Stimulated activated CD4-positive, alpha-beta T cell treated with anti-CD3 and anti-CD28 coated beads, Interleukin-2, amount 100 ng/mL, for 4 hours (primary cell): ENCODE measurements around the gene CFAP65.

Experiments used
- DNase-seq: peaks from one replicate; pipeline ENCODE4 v3.0.0-alpha.2; 2020; ENCODE audit warnings: low read depth

Gene CFAP65

GRCh38 chr2:219060821-219061791, 19.8 kb upstream of the CFAP65 start, which contains the start of gene IHH:
Gene IHH (minus strand): TSS chr2:219060921. CDS start chr2:219060467, 454 bp downstream.
- no peak for DNase-seq

- DNase-seq = no peak
Observed at GRCh38 chr2:219059725-219060682, 18.7 kb upstream of the CFAP65 start.

- no peak for DNase-seq
Observed at GRCh38 chr2:219059375-219059724, 18.0 kb upstream of the CFAP65 start.

- no peak for DNase-seq
Observed at GRCh38 chr2:219058541-219059374, 17.4 kb upstream of the CFAP65 start.

- DNase-seq = peak; percentile 55
Observed at GRCh38 chr2:219057709-219058540, 16.6 kb upstream of the CFAP65 start.

- no peak for DNase-seq
Observed at GRCh38 chr2:219056896-219057708, 15.8 kb upstream of the CFAP65 start.

- DNase-seq = no peak
Observed at GRCh38 chr2:219056176-219056895, 15.0 kb upstream of the CFAP65 start.

GRCh38 chr2:219054956-219055903, 13.9 kb upstream of the CFAP65 start:
- no peak for DNase-seq

- DNase-seq = no peak
Observed at GRCh38 chr2:219049282-219049681, 8.0 kb upstream of the CFAP65 start.

- DNase-seq = no peak
Observed at GRCh38 chr2:219045937-219046550, 4.7 kb upstream of the CFAP65 start.

GRCh38 chr2:219042750-219043149, 1.4 kb upstream of the CFAP65 start:
- no peak for DNase-seq

- no peak for DNase-seq
Observed at GRCh38 chr2:219042157-219042556, 841 bp upstream of the CFAP65 start.

- no peak for DNase-seq
Observed at GRCh38 chr2:219038600-219038999, 2.7 kb downstream of the CFAP65 start.

- DNase-seq = no peak
Observed at GRCh38 chr2:219037783-219038499, 3.4 kb downstream of the CFAP65 start.

- no peak for DNase-seq
Observed at GRCh38 chr2:219035942-219036341, 5.4 kb downstream of the CFAP65 start.

GRCh38 chr2:219034823-219035222, 6.5 kb downstream of the CFAP65 start:
- DNase-seq = no peak
